ENCODE measurements around the gene KRTAP5-5.
"Not testable (repeated sequence)": the region's sequence is repeated elsewhere in the genome, so short reads cannot be mapped to it uniquely, and the experiment has no call there.

The KRTAP5-5 gene, protein sequence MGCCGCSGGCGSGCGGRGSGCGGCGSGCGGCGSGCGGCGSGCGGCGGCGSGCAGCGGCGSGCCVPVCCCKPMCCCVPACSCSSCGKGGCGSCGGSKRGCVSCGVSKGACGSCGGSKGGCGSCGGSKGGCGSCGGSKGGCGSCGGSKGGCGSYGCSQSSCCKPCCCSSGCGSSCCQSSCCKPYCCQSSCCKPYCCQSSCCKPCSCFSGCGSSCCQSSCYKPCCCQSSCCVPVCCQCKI

DNA sequence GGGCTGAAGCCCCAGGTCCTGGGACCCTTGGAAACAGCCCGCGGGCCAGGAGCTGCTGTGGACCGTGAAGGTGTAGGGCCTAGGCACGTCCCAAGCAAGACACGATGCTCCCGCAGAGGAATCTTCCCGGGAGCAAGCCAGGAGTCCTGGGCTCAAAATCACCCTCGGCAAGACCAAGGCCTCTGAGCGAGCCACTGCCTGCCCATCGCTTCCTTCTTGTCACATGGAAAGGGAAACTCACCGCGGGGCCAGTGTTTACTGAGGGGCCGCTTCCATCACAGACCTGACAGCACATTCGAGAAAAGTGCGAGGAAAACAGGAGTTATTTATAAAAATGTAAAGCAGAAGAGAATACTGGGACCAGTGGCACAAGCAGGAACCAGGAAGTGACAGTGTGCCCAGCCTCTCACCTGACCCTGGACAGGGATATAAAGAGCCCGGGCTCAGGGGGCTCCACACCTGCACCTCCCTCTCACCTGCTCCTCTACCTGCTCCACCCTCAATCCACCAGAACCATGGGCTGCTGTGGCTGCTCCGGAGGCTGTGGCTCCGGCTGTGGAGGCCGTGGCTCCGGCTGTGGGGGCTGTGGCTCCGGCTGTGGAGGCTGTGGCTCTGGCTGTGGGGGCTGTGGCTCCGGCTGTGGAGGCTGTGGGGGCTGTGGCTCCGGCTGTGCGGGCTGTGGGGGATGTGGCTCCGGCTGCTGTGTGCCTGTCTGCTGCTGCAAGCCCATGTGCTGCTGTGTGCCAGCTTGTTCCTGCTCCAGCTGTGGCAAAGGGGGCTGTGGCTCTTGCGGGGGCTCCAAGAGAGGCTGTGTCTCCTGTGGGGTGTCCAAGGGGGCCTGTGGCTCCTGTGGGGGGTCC is at the start of gene KRTAP5-5:
Gene KRTAP5-5, plus strand, starts transcription at position 450 of the 860 bp plus-strand sequence. Its CDS starts 66 bp downstream, at position 516.
- H3K4me3 ChIP-seq (ENCODE audit: low read length): no peak within 1 kb of the TSS
- no peak within 1 kb of the TSS for H3K9ac ChIP-seq (ENCODE audit: low read length)
- no peaks in the 10 kb centered on the region for H3K36me3 ChIP-seq (ENCODE audit: control insufficient read depth, insufficient read depth, low read length)
- H3K27ac ChIP-seq (ENCODE audit: low read depth, low read length): no peak within 1 kb of the TSS
- H3K27me3 ChIP-seq (ENCODE audit: control insufficient read depth, insufficient read depth, low read length): peaks cover 3% of the 10 kb centered on the region
- H3K4me1 ChIP-seq (ENCODE audit: control insufficient read depth, insufficient read depth, low read length): no peaks in the 10 kb centered on the region

DNA sequence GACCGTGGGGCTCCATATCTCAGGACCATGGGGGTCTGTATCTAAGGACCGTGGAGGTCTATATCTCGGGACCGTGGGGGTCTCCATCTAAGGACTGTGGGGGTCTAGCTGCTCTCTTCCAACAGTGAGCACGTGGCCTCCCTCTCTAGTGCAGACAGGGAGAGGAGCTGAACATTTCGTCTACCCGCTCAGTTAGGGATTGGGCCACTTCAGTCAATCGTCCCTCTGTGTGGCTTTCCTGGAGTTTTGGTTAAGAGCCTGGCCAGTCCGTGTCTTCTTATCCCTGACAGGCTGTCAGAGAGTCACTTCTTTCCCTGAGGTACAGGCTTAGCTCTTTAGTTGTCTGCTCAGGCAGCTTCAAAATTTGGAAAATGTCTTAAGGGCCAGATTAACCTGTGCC is 47.6 kb upstream of the KRTAP5-5 start:
- no peaks in the 10 kb centered on the region for H3K27me3 ChIP-seq (ENCODE audit: control insufficient read depth, insufficient read depth, low read length)
- no peak overlapping the region for H3K27ac ChIP-seq (ENCODE audit: low read depth, low read length)
- H3K9ac ChIP-seq (ENCODE audit: low read length): no peak overlapping the region
- H3K4me3 ChIP-seq (ENCODE audit: low read length): no peak overlapping the region
- H3K4me1 ChIP-seq (ENCODE audit: control insufficient read depth, insufficient read depth, low read length): no peaks in the 10 kb centered on the region
- H3K36me3 ChIP-seq (ENCODE audit: control insufficient read depth, insufficient read depth, low read length): no peaks in the 10 kb centered on the region

DNA sequence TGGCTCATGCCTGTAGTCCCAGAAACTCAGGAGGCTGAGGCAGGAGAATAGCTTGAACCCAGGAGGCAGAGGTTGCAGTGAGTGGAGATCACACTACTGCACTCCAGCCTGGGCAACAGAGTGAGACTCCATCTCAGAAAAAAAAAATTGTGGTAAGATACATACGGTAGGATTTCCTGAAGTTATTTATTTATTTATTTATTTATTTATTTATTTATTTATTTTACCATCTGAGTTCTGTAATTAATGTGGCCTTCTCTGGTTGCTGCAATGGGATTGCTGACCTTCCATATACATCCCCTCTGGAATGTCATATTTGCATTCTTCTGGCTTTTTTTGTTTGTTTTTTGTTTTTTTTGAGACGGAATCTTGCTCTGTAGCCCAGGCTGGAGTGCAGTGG is 46.7 kb upstream of the KRTAP5-5 start:
- H3K36me3 ChIP-seq (ENCODE audit: control insufficient read depth, insufficient read depth, low read length); H3K9ac ChIP-seq (ENCODE audit: low read length); H3K4me3 ChIP-seq (ENCODE audit: low read length); H3K4me1 ChIP-seq (ENCODE audit: control insufficient read depth, insufficient read depth, low read length); H3K27ac ChIP-seq (ENCODE audit: low read depth, low read length); H3K27me3 ChIP-seq (ENCODE audit: control insufficient read depth, insufficient read depth, low read length): not testable (repeated sequence)

DNA sequence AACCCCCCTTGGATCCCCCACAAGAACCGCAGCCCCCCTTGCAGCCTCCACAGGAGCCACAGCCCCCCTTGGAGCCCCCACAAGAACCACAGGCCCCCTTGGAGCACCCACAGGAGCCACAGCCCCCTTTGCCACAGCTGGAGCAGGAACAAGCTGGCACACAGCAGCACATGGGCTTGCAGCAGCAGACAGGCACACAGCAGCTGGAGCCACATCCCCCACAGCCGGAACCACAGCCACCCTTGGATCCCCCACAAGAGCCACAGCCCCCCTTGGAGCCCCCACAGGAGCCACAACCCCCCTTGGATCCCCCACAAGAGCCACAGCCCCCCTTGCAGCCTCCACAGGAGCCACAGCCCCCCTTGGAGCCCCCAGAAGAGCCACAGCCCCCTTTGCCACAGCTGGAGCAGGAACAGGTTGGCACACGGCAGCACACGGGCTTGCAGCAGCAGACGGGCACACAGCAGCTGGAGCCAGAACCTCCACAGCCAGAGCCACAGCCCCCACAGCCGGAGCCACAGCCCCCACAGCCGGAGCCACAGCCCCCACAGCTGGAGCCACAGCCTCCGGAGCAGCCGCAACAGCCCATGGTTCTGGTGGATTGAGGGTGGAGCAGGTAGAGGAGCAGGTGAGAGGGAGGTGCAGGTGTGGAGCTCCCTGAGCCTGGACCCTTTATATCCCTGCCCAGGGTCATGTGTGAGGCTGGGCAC is 44.8 kb upstream of the KRTAP5-5 start, which contains the start of gene KRTAP5-1:
Gene KRTAP5-1, minus strand, starts transcription at position 623 of the 710 bp plus-strand sequence. Its CDS starts 34 bp downstream, at position 589.
- not testable (repeated sequence) for H3K9ac ChIP-seq (ENCODE audit: low read length); H3K36me3 ChIP-seq (ENCODE audit: control insufficient read depth, insufficient read depth, low read length); H3K4me3 ChIP-seq (ENCODE audit: low read length); H3K27ac ChIP-seq (ENCODE audit: low read depth, low read length); H3K4me1 ChIP-seq (ENCODE audit: control insufficient read depth, insufficient read depth, low read length); H3K27me3 ChIP-seq (ENCODE audit: control insufficient read depth, insufficient read depth, low read length)

DNA sequence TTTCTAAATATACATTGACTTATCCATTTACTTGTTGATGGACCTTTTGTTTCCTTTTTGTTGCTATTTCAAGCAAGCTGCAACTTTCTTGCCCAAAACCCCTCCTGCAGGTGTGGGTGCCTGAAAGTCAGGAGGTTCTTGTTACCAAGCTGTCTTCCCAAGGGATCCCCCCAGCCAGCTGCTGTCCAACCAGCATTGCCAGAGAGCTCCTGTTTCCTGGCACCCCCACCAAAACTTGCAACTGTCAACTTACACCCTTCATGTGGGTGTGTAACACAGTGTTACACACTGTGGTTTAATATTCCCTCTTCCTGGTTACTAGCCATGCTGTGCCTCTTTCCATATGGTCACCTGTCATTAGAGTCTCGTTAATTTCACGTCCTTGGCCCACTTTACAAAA is 42.9 kb upstream of the KRTAP5-5 start:
- H3K9ac ChIP-seq (ENCODE audit: low read length): no peak overlapping the region
- no peak overlapping the region for H3K27ac ChIP-seq (ENCODE audit: low read depth, low read length)
- no peaks in the 10 kb centered on the region for H3K36me3 ChIP-seq (ENCODE audit: control insufficient read depth, insufficient read depth, low read length)
- H3K4me3 ChIP-seq (ENCODE audit: low read length): no peak overlapping the region
- no peaks in the 10 kb centered on the region for H3K27me3 ChIP-seq (ENCODE audit: control insufficient read depth, insufficient read depth, low read length)
- H3K4me1 ChIP-seq (ENCODE audit: control insufficient read depth, insufficient read depth, low read length): no peaks in the 10 kb centered on the region

DNA sequence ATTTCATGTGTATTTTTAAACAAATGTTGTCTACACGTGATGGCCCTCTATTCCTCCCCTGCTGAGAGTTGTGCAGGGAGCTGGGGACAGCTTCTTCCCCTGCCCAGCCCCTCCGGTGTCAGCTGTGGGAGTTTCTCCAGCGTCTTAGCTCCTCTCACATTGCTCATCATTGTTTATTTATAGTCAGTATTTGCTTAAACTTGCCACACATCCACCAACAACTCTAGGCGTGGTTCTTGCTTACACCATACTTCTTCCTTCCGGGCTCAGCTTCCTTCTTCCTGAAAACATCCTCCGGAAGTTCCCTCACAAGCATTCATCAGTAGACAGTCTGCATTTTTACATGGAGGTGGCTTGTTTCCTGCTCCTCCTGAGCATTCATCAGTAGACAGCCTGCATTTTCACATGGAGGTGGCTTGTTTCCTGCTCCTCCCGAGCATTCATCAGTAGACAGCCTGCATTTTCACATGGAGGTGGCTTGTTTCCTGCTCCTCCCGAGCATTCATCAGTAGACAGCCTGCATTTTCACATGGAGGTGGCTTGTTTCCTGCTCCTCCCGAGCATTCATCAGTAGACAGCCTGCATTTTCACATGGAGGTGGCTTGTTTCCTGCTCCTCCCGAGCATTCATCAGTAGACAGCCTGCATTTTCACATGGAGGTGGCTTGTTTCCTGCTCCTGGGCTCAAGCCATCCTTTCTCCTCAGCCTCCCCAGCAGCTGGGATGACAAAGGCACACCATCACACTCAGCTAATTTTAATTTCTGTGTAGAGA is 40.2 kb upstream of the KRTAP5-5 start:
- H3K27ac ChIP-seq (ENCODE audit: low read depth, low read length); H3K27me3 ChIP-seq (ENCODE audit: control insufficient read depth, insufficient read depth, low read length): not testable (repeated sequence)

DNA sequence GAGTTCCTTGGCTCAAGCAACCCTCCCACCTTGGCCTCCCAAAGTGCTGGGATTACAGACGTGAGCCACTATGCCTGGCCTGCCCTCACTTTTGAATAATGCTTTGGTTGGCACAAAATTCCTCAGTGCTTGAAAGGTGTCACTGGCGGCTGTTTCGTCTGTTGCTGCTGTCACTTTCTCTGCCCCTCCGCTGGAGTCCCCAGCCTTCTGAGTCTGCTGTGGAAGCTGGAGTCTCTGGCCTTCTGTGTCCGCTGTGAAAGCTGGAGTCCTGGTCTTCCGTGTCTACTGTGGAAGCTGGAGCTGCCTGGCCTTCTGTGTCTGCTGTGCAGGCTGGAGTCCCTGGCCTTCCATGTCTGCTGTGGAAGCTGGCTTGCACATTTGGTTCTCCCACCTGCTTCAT is 39.6 kb upstream of the KRTAP5-5 start:
- H3K4me3 ChIP-seq (ENCODE audit: low read length): no peak overlapping the region
- H3K9ac ChIP-seq (ENCODE audit: low read length): no peak overlapping the region
- H3K27me3 ChIP-seq (ENCODE audit: control insufficient read depth, insufficient read depth, low read length): no peaks in the 10 kb centered on the region
- H3K27ac ChIP-seq (ENCODE audit: low read depth, low read length): no peak overlapping the region
- H3K4me1 ChIP-seq (ENCODE audit: control insufficient read depth, insufficient read depth, low read length): no peaks in the 10 kb centered on the region
- no peaks in the 10 kb centered on the region for H3K36me3 ChIP-seq (ENCODE audit: control insufficient read depth, insufficient read depth, low read length)

More for the DNA sequence above, 40.2 kb upstream of the KRTAP5-5 start:
- not testable (repeated sequence) for H3K36me3 ChIP-seq (ENCODE audit: control insufficient read depth, insufficient read depth, low read length); H3K4me1 ChIP-seq (ENCODE audit: control insufficient read depth, insufficient read depth, low read length); H3K9ac ChIP-seq (ENCODE audit: low read length); H3K4me3 ChIP-seq (ENCODE audit: low read length)

DNA sequence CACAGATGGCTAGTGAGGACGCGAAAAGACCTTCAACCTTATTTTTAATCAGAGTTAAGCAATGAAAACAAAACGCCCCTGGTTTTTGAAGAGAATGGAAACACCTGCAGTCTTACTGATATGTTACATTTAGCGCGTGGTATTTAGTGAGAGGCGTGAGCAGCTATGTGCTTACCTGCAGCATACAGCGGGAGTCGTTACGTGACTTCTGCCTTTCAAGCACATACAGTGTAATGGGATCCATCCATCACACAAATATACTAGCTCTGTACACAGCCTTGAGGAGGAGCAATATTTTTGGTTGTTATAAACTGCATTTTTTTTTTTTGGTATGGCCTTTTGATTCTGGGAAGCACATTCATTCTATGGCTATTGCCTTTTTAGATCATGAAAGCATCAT is 36.9 kb upstream of the KRTAP5-5 start:
- no peaks in the 10 kb centered on the region for H3K4me1 ChIP-seq (ENCODE audit: control insufficient read depth, insufficient read depth, low read length)
- H3K36me3 ChIP-seq (ENCODE audit: control insufficient read depth, insufficient read depth, low read length): no peaks in the 10 kb centered on the region
- no peak overlapping the region for H3K27ac ChIP-seq (ENCODE audit: low read depth, low read length)
- H3K9ac ChIP-seq (ENCODE audit: low read length): no peak overlapping the region
- H3K27me3 ChIP-seq (ENCODE audit: control insufficient read depth, insufficient read depth, low read length): peaks cover 2% of the 10 kb centered on the region
- no peak overlapping the region for H3K4me3 ChIP-seq (ENCODE audit: low read length)

DNA sequence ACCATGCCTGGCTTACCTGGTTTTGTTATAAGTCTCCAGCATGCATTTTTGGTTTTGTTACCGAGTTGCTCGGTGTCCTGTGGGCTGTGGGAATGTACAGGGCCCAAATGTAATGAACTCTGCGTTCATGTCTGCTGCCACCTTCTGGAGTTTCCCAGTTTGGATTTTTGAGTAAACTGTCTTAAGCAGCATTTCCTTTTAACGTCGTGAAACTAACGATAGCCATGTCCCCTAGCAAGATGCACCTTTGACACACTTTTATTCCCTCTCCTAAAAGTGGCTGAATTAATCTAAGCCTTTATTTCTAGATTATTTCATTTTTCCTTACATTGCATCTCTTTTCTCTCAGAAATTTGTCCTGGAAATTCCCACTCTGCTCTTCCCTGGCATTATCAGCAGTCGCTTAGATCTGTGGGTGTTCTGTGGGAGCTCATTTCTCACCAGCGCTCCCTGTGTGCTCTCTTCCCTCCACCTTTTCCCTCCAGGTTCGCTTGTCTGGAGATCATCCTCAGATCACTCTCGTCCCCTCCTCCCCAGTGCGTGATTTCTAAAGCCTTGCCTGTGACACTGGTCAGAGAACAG is 33.5 kb upstream of the KRTAP5-5 start:
- H3K27ac ChIP-seq (ENCODE audit: low read depth, low read length); H3K9ac ChIP-seq (ENCODE audit: low read length); H3K4me3 ChIP-seq (ENCODE audit: low read length); H3K4me1 ChIP-seq (ENCODE audit: control insufficient read depth, insufficient read depth, low read length); H3K27me3 ChIP-seq (ENCODE audit: control insufficient read depth, insufficient read depth, low read length); H3K36me3 ChIP-seq (ENCODE audit: control insufficient read depth, insufficient read depth, low read length): not testable (repeated sequence)

DNA sequence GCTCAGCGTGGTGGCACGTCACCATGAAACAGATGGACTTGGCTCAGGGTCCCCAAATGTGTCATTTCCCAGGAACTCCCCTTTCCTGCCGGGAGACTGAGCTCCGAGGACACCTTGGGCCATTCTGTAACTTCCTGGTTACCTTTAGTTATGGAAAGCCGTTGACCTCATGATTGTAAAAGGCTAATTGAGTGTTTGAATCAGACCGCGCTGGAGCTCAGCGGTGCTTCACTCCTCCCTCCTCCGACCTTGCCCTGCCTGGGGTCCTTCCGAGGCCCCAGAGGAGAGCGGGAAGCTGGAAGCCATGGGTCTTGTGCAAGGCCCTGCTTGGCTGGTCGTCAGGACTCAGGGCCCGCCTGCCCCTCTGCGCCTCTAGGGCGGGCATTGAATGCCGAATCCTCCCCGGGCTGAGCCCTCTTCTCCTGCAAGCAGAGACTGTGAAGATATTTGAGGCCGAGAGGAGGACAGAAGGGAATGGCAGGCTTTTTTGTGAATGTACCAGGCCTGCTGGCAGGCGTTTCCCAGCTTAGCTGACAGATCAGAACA is 32.9 kb upstream of the KRTAP5-5 start:
- H3K4me3 ChIP-seq (ENCODE audit: low read length); H3K36me3 ChIP-seq (ENCODE audit: control insufficient read depth, insufficient read depth, low read length); H3K9ac ChIP-seq (ENCODE audit: low read length); H3K4me1 ChIP-seq (ENCODE audit: control insufficient read depth, insufficient read depth, low read length); H3K27ac ChIP-seq (ENCODE audit: low read depth, low read length); H3K27me3 ChIP-seq (ENCODE audit: control insufficient read depth, insufficient read depth, low read length): not testable (repeated sequence)

DNA sequence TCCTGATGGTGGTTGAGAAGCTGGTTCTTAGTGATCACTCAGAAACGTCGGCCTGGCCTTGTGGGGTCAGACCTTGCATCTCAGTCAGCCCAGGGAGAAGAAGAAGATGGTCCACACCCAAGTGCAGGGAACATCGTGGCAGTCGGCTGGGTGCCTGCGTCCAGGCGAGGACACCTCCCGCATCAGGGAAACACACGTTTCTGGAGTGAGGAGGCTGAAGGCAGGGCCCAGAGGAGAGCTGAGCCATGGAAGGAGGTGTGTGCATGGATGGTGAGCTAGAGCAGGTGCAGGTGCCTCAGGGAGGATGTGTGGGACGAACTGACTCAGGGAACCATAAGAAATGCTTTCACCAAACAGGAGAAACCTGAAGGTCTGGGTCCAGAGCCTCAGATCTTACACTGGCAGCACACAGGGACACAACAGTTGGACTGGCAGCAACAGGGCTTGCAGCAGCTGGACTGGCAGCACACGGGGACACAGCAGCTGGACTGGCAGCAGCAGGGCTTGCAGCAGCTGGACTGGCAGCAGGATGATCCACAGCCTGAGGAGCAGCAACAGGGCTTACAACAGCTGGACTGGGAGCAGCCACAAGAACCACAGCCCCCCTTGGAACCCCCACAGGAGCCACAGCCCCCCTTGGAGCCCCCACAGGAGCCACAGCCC is 32.1 kb upstream of the KRTAP5-5 start:
- Histone ChIP-seq H3K27ac (ENCODE audit: low read depth, low read length) (no peak overlapping the region), H3K27me3 (ENCODE audit: control insufficient read depth, insufficient read depth, low read length) (peaks cover 2% of the 10 kb centered on the region), H3K4me1 (ENCODE audit: control insufficient read depth, insufficient read depth, low read length) (no peaks in the 10 kb centered on the region), H3K9ac (ENCODE audit: low read length) (no peak overlapping the region), H3K4me3 (ENCODE audit: low read length) (no peak overlapping the region), H3K36me3 (ENCODE audit: control insufficient read depth, insufficient read depth, low read length) (no peaks in the 10 kb centered on the region)

Measured in rectal smooth muscle tissue (tissue), 1 donor.